Neural cell (in vitro differentiated cells): ENCODE data around the gene AADACL2.

Experiments
- CTCF ChIP-seq: fragments of 450-650 bp; IDR thresholded peaks from 2 replicates; pipeline ENCODE4 v1.5.1; 2014; ENCODE audit warnings: antibody characterized with exemption, mild to moderate bottlenecking, moderate library complexity; ENCODE audit not compliant: poor library complexity, severe bottlenecking
- TAF1 ChIP-seq: IDR thresholded peaks from 2 replicates; pipeline ENCODE4 v1.6.1; 2012; ENCODE audit warnings: low read depth

GRCh38 chr3:151774910-151775309 is 41.2 kb downstream of the AADACL2 start:
- no peak for TF ChIP-seq TAF1
- no peak for TF ChIP-seq CTCF
